ENCODE results near the gene HS3ST1.

Gene HS3ST1

GRCh38 chr4:11430536-11430935 lies 1.8 kb upstream of the HS3ST1 start:
- DNase-seq: no peak

GRCh38 chr4:11429699-11430045 lies 978 bp upstream of the HS3ST1 start:
- DNase-seq: no peak

DNA sequence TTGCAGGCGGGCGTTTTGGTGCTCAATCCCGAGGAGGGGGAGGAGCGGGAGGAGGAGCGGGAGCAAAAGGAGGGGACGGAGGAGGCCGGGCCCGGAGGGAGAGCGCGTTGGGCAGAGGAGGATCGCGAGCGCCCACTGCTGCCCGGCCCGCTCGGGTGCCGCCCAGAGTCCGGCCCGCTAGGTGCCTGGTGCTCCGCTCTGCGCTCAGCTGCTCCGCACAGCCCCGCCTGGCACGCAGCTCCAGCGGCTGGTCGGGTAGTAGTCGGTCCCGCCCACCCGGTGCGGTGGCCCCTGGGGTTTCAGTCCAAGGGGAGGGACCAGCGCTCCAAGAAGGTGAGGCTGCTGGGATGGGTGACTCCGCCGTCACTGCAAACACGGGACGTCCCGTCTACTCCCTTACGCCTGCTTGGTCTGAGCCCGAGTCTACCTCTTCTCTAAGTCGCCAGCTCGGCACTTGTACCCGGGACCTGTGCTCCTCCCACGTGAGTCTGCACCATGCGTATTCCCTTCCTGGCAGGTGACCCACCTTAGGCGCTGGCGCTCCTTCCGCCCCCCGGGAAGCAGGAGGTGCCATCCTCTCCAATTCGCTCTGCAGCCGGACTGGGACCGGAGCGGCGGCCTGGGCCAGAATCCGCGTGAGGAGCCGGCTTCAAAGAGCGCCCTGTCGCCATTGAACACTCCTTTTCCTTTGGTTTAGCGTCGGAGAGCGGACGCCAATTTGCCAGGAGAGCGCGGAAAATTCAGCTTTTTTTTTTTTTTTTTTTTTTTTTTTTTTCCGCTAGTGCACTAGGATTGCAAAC lies 405 bp upstream of the HS3ST1 start:
- no peak for DNase-seq

DNA sequence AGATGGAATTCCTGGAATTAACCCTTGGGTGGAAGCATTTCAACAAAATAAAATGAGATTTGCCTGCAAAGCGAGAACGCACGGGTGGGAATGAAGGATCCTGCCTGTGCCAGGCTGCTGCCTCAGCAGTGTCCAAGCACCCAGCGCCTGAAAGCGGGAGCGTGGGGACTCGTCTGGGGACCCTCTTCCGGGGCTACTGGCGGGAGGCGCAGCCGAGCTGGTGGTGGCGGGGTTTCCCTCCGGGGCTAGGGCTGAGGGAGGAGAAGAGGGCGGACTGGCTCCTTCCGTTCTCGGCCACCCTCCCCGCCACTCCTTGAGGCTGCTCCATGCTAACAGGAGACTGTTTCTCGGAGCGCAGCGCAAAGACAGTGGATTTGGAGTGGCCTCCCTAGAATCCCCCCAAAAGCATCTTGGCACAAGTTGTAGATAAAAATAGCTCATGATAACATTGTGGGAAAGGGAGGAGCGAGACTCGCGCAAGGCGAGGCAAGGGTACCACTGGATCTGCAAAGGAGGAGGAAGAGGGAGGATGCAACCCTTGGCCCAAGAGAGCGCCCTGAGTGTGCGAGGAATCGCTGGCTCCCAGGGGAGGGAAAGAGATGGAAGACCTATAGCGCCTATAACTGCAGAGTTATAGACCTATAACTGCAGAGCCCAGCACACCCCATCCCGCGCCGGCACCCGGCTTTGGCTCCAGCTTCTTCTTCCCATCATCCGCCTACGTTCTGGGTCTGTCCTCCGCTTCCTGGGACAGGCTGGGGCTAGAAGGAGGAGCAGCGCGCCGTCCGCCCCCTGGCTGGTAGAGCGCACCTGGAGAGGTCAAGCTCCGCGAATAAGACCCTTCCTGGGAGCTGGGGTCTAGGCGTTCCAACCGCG lies 1.3 kb downstream of the HS3ST1 start:
- DNase-seq: no peak

GRCh38 chr4:11426731-11427120 lies 2.0 kb downstream of the HS3ST1 start:
- DNase-seq: no peak

DNA sequence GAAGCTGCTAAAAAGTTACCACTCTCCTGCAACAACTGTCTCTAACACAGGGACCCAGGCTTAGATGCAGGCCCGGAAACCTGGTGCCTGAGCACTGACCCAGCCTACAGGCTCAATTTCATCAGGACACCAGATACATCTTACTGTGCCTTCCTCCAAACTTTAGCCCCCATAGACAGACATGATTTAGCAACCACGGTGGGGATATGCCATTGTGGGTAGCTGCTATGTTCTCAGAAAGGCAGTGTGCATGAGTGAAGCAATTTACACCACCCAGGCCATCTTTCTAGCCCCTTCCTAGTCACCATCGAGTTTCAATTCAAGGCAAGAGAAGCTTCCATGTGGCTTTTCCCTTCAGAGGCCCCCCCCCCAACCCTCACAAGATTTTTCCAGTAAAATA lies 2.7 kb downstream of the HS3ST1 start:
- no peak for DNase-seq

DNA sequence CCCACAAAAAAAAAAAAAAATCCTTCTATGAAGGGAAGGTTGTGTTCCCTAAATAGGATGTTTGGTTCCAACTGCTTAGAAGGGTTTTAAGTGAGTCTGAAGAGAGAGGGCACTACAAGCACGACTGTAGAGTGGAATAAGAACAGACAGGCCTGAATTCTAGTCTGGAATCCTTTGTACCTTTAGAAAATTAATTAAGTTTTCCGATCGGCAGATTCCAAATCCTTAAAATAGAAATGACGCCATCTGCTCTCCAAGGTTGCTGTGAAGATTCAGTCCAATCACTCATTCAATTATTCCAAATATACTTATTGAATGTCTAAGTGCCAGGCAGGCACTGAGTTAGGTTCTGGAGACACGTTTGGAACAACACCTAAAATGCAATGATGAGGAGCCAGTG lies 3.8 kb downstream of the HS3ST1 start:
- DNase-seq: no peak

DNA sequence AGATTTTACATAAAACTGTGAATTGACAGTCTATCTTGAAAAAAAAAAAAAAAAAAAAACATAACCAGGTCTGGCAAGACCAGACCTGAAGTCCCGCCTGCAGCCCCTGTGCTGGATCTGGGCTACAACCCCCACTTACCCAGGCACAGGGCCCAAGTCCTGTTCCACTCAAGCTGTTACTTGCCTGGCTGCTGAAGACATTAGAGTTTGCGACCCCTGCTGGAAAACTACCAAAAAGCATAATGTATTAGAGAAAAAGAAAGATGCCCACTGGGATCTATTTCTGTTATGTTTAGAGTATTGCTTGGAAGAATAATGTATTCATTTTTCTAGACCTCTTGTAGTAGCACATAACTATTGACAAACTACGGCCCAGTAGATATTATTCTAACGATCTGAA lies 4.7 kb downstream of the HS3ST1 start:
- DNase-seq: peak; percentile 12

DNA sequence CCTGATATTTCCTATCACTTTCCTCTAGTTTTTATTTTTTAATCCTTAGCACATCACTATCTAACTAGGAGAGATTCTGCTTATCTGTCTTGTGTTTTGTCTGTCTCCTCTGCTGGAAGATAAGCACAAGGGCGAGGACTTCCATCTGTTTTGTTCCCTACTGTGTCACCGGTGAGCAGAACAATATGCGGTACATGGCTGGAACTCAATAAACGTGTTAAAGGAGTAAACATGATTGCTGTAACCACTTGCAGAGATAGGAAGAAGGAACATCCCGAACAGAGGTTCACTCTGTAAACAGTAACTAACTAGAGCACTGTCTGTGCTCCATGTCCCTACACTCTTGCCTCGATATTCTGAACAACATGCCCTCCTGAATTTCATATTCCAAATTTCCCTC lies 5.2 kb downstream of the HS3ST1 start:
- no peak for DNase-seq

- no peak for DNase-seq
These were observed 7.6 kb downstream of the HS3ST1 start for GRCh38 chr4:11421116-11421515.

GRCh38 chr4:11420327-11420726 lies 8.4 kb downstream of the HS3ST1 start:
- DNase-seq: no peak

- no peak for DNase-seq
These were observed 10.1 kb downstream of the HS3ST1 start for GRCh38 chr4:11418610-11419009.

DNA sequence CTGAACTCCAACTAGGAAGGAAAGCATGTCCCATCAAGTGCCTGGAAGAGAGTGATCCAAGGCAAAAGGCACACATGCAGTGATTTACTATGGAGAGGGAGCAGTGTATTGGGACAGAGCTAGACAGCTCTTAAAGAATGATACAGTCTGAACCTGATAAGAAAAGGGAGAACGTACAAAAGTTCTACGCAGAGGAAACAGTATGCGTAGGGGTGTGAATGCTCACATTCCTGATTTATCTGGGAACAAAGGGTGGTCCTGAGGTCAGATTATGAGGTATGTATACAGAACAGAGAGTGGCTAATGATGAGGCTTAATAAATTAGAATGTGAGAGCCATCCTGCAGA lies 12.0 kb downstream of the HS3ST1 start:
- DNase-seq: no peak

DNA sequence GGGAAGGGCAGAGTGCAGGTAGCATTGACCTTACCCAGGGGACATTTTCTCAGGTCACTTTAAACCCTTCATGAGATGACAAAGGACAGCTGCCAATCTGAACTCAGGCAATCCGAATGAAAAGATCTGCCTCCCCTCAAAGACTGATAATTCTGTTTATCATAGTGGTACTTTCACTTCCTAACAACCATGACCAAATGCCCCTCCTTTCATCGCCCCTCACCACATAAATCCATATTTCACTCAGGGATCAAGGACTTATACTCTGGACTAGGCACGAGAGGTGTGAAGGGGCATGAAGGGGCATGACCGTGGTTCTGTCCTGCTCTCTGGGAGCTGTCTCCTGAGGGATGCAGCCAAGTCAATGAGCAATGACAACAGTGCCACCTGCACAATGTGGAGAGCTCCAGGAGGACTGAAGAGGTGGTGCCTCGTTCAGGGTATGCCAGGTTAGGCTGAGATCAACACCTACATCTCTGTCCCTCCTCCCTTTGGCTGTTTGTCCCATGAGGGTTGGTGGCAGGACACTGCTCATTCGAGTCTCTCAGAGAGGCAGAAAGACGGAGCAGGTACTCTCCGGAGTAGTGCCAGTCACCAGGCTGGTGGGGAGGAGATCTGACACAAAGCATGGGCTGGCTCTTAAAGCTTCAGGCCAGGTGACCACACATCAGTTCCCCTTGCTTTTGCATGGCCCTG lies 12.5 kb downstream of the HS3ST1 start:
- DNase-seq: no peak

- DNase-seq: no peak
These were observed 13.2 kb downstream of the HS3ST1 start for GRCh38 chr4:11415409-11416070.

GRCh38 chr4:11412211-11412610 lies 16.5 kb downstream of the HS3ST1 start:
- DNase-seq: no peak

DNA sequence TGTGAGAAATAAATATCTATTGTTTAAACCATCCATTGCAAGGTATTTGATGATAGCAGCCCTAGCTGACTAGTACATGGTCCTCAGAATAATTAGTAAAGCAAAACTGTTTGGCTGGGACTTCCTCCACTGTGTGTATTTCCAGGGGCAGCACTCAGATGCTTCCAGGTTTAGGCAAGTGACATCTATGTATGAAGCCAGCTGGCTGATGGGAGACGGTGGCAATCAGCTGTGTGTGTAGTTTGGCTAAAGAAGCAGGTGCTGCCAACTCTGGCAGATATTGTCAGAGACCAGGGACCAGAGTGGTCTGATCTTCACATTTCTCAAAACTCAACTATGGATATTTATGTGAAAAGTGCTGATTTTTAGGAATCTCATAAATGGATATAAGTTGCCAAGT lies 19.1 kb downstream of the HS3ST1 start:
- DNase-seq: no peak

DNA sequence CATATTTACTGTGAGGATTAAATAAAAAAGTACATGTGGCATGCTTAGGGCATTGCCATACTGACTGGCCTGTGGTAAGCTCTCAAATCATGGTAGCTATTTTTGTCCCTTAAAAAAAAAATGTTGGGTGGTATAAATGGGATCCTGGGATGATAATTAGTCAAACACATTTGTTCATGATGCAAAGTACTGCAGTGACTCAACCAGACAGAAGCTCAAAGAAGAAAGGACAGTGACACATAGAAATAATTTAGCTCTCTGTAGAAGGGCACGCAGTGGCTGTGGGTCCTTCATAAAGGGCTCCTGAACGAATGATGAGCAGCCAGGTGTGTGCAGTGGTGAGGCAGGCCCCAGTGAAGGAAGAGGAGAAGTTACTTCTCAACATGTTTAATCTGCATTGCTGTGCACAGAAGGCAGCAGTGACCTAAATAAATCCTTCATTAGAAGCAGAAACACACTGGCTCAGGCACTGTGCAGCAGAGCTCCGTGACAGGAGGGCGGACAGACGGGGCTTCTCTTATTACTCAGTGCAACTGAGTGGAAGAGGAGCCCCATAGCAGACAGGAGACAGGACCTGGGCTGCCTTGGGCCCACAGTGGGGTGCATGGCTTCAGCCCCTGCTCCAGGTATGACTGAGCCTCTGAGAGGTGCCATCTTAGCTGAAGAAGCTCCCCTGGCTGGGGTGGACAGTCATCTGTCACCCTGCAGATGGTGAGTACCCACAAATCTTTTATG lies 20.3 kb downstream of the HS3ST1 start:
- DNase-seq: no peak

GRCh38 chr4:11407551-11407950 lies 21.1 kb downstream of the HS3ST1 start:
- no peak for DNase-seq

DNA sequence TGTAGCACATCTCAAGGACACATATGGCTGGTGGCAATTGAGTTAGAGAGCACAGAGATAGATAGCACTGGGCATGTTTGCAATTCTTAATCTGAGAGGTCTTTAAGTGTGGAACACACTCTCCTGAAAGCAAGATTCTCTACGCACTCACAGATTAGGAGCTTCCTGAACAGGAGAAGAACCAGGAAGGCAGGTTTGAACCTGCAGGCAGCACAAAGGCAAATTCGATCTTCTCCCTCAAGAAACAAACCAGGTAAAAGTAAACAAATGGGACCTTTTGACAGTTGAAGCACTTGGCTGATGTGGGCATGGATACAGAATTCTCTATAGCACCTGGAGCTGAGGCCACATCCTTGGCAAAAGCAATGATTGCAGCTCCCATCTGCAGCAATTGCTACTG lies 24.3 kb downstream of the HS3ST1 start:
- DNase-seq: no peak

DNA sequence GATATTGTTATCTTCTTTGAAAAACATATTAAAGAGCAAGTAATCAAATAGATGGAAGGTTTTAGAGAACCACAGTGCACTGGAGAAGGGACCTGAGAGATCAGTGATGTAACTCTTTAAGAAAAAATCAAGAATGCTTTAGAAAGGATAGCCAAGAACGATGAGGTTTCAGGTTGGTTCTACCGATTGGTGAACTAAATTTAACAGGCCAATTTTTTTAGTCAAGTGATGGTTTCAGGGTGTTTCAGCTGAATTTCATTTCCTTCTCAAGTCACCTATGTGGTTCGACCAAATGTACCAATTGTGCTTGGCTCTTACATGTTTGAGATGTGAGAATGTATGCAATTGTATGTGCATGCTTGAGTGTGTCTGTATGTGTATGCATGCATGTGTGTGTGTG lies 26.5 kb downstream of the HS3ST1 start:
- no peak for DNase-seq

GRCh38 chr4:11399461-11399971 lies 29.2 kb downstream of the HS3ST1 start:
- no peak for DNase-seq

All from CD4-positive, alpha-beta T cell treated with Interleukin-4 for 4 hours (primary cell).